ENCODE results near the gene AGFG1. TPM values are rescaled to one million over a fixed set of nuclear protein-coding genes. Genes with fewer than 3 reads are reported as not detected.

Gene AGFG1
- total RNA-seq, 1 donor from 2014 or later, result 239 TPM

GRCh38 chr2:227485429-227485828 is 13.5 kb downstream of the AGFG1 start:
- Mint-ChIP-seq H3K36me3 (ENCODE audit: low read depth) (peaks cover 22% of the 10 kb centered on the region), H3K9me3 (peaks cover 9% of the 10 kb centered on the region), H3K27me3 (ENCODE audit: insufficient read depth) (no peaks in the 10 kb centered on the region), H3K27ac (no peak overlapping the region), H3K4me3 (no peak overlapping the region), H3K4me1 (ENCODE audit: low read depth) (peaks cover 39% of the 10 kb centered on the region)
- intact Hi-C loops (cut with micrococcal nuclease), result loop anchor here (5.0 kb wide), 1 partner anchor 158 kb away; the partner anchor contains the start of gene MFF
- no peak for DNase-seq (ENCODE audit: low spot score)

GRCh38 chr2:227486688-227487087 is 14.7 kb downstream of the AGFG1 start:
- intact Hi-C loops (cut with micrococcal nuclease), result loop anchor here (5.0 kb wide), 1 partner anchor 159 kb away; the partner anchor contains the start of gene MFF
- DNase-seq (ENCODE audit: low spot score), result no peak
- Mint-ChIP-seq H3K36me3 (ENCODE audit: low read depth) (peaks cover 21% of the 10 kb centered on the region), H3K27ac (no peak overlapping the region), H3K27me3 (ENCODE audit: insufficient read depth) (no peaks in the 10 kb centered on the region), H3K4me1 (ENCODE audit: low read depth) (peaks cover 28% of the 10 kb centered on the region), H3K4me3 (no peak overlapping the region), H3K9me3 (peaks cover 9% of the 10 kb centered on the region)

GRCh38 chr2:227488045-227488444 is 16.1 kb downstream of the AGFG1 start:
- intact Hi-C loops (cut with micrococcal nuclease), result loop anchor here (1.0 to 5.0 kb wide), 4 partner anchors 16 to 161 kb away; partner anchors contain the start of genes AGFG1 and MFF
- peaks cover 22% of the 10 kb centered on the region for H3K36me3 Mint-ChIP-seq (ENCODE audit: low read depth)
- H3K9me3 Mint-ChIP-seq, result peaks cover 9% of the 10 kb centered on the region
- peaks cover 28% of the 10 kb centered on the region for H3K4me1 Mint-ChIP-seq (ENCODE audit: low read depth)
- H3K4me3 Mint-ChIP-seq, result peak overlapping the region; percentile 15
- H3K27ac Mint-ChIP-seq, result peak overlapping the region; percentile 64
- H3K27me3 Mint-ChIP-seq (ENCODE audit: insufficient read depth), result no peaks in the 10 kb centered on the region
- DNase-seq (ENCODE audit: low spot score), result no peak

- H3K9me3 Mint-ChIP-seq, result no peaks in the 10 kb centered on the region
- DNase-seq (ENCODE audit: low spot score), result no peak
- H3K27me3 Mint-ChIP-seq (ENCODE audit: insufficient read depth), result no peaks in the 10 kb centered on the region
- no peak overlapping the region for H3K4me3 Mint-ChIP-seq
- intact Hi-C loops (cut with micrococcal nuclease), result no loop called here
- no peak overlapping the region for H3K27ac Mint-ChIP-seq
- peaks cover 35% of the 10 kb centered on the region for H3K4me1 Mint-ChIP-seq (ENCODE audit: low read depth)
- peaks cover 24% of the 10 kb centered on the region for H3K36me3 Mint-ChIP-seq (ENCODE audit: low read depth)
Measured at GRCh38 chr2:227491386-227491785, 19.4 kb downstream of the AGFG1 start.

- DNase-seq (ENCODE audit: low spot score), result no peak
- H3K27ac Mint-ChIP-seq, result no peak overlapping the region
- peaks cover 31% of the 10 kb centered on the region for H3K4me1 Mint-ChIP-seq (ENCODE audit: low read depth)
- no peak overlapping the region for H3K4me3 Mint-ChIP-seq
- peaks cover 17% of the 10 kb centered on the region for H3K36me3 Mint-ChIP-seq (ENCODE audit: low read depth)
- intact Hi-C loops (cut with micrococcal nuclease), result no loop called here
- no peaks in the 10 kb centered on the region for H3K27me3 Mint-ChIP-seq (ENCODE audit: insufficient read depth)
- H3K9me3 Mint-ChIP-seq, result no peaks in the 10 kb centered on the region
Measured at GRCh38 chr2:227493524-227493923, 21.6 kb downstream of the AGFG1 start.

GRCh38 chr2:227497158-227497557 is 25.2 kb downstream of the AGFG1 start:
- Mint-ChIP-seq H3K4me3 (no peak overlapping the region), H3K4me1 (ENCODE audit: low read depth) (peaks cover 33% of the 10 kb centered on the region), H3K36me3 (ENCODE audit: low read depth) (peaks cover 21% of the 10 kb centered on the region), H3K27me3 (ENCODE audit: insufficient read depth) (no peaks in the 10 kb centered on the region), H3K27ac (no peak overlapping the region), H3K9me3 (no peaks in the 10 kb centered on the region)
- no peak for DNase-seq (ENCODE audit: low spot score)
- intact Hi-C loops (cut with micrococcal nuclease), result no loop called here

- DNase-seq (ENCODE audit: low spot score), result no peak
- intact Hi-C loops (cut with micrococcal nuclease), result no loop called here
- H3K36me3 Mint-ChIP-seq (ENCODE audit: low read depth), result peaks cover 18% of the 10 kb centered on the region
- no peaks in the 10 kb centered on the region for H3K27me3 Mint-ChIP-seq (ENCODE audit: insufficient read depth)
- H3K9me3 Mint-ChIP-seq, result no peaks in the 10 kb centered on the region
- no peak overlapping the region for H3K27ac Mint-ChIP-seq
- H3K4me3 Mint-ChIP-seq, result no peak overlapping the region
- peaks cover 28% of the 10 kb centered on the region for H3K4me1 Mint-ChIP-seq (ENCODE audit: low read depth)
Measured at GRCh38 chr2:227499627-227500300, 27.8 kb downstream of the AGFG1 start.

GRCh38 chr2:227500301-227500630 is 28.3 kb downstream of the AGFG1 start:
- Mint-ChIP-seq H3K27me3 (ENCODE audit: insufficient read depth) (no peaks in the 10 kb centered on the region), H3K4me1 (ENCODE audit: low read depth) (peaks cover 30% of the 10 kb centered on the region), H3K4me3 (no peak overlapping the region), H3K36me3 (ENCODE audit: low read depth) (peaks cover 15% of the 10 kb centered on the region), H3K9me3 (no peaks in the 10 kb centered on the region), H3K27ac (no peak overlapping the region)
- intact Hi-C loops (cut with micrococcal nuclease), result no loop called here
- DNase-seq (ENCODE audit: low spot score), result no peak

- Mint-ChIP-seq H3K4me3 (no peak overlapping the region), H3K9me3 (no peaks in the 10 kb centered on the region), H3K27me3 (ENCODE audit: insufficient read depth) (no peaks in the 10 kb centered on the region), H3K27ac (no peak overlapping the region), H3K4me1 (ENCODE audit: low read depth) (peaks cover 45% of the 10 kb centered on the region), H3K36me3 (ENCODE audit: low read depth) (peaks cover 15% of the 10 kb centered on the region)
- intact Hi-C loops (cut with micrococcal nuclease), result loop anchor here (2.0 kb wide), 1 partner anchor 13 kb away; no protein-coding TSS in a partner anchor
- no peak for DNase-seq (ENCODE audit: low spot score)
Measured at GRCh38 chr2:227503433-227504406, 31.8 kb downstream of the AGFG1 start.

GRCh38 chr2:227504700-227505099 is 32.7 kb downstream of the AGFG1 start:
- Mint-ChIP-seq H3K4me1 (ENCODE audit: low read depth) (peaks cover 47% of the 10 kb centered on the region), H3K9me3 (no peaks in the 10 kb centered on the region), H3K27me3 (ENCODE audit: insufficient read depth) (no peaks in the 10 kb centered on the region), H3K27ac (peak overlapping the region; percentile 16), H3K4me3 (no peak overlapping the region), H3K36me3 (ENCODE audit: low read depth) (peaks cover 13% of the 10 kb centered on the region)
- intact Hi-C loops (cut with micrococcal nuclease), result no loop called here
- DNase-seq (ENCODE audit: low spot score), result no peak

GRCh38 chr2:227506456-227506855 is 34.5 kb downstream of the AGFG1 start:
- Mint-ChIP-seq H3K27me3 (ENCODE audit: insufficient read depth) (no peaks in the 10 kb centered on the region), H3K27ac (no peak overlapping the region), H3K4me3 (no peak overlapping the region), H3K4me1 (ENCODE audit: low read depth) (peaks cover 63% of the 10 kb centered on the region), H3K9me3 (no peaks in the 10 kb centered on the region), H3K36me3 (ENCODE audit: low read depth) (peaks cover 8% of the 10 kb centered on the region)
- no peak for DNase-seq (ENCODE audit: low spot score)
- intact Hi-C loops (cut with micrococcal nuclease), result no loop called here

GRCh38 chr2:227507963-227508362 is 36.0 kb downstream of the AGFG1 start:
- no peak for DNase-seq (ENCODE audit: low spot score)
- Mint-ChIP-seq H3K4me3 (no peak overlapping the region), H3K27me3 (ENCODE audit: insufficient read depth) (no peaks in the 10 kb centered on the region), H3K36me3 (ENCODE audit: low read depth) (peaks cover 7% of the 10 kb centered on the region), H3K4me1 (ENCODE audit: low read depth) (peaks cover 67% of the 10 kb centered on the region), H3K27ac (no peak overlapping the region), H3K9me3 (no peaks in the 10 kb centered on the region)
- intact Hi-C loops (cut with micrococcal nuclease), result no loop called here

- H3K27ac Mint-ChIP-seq, result no peak overlapping the region
Measured at GRCh38 chr2:227509076-227509475, 37.1 kb downstream of the AGFG1 start.

More at GRCh38 chr2:227509076-227509475, 37.1 kb downstream of the AGFG1 start:
- peaks cover 68% of the 10 kb centered on the region for H3K4me1 Mint-ChIP-seq (ENCODE audit: low read depth)
- H3K9me3 Mint-ChIP-seq, result no peaks in the 10 kb centered on the region
- H3K27me3 Mint-ChIP-seq (ENCODE audit: insufficient read depth), result no peaks in the 10 kb centered on the region
- intact Hi-C loops (cut with micrococcal nuclease), result no loop called here
- peaks cover 5% of the 10 kb centered on the region for H3K36me3 Mint-ChIP-seq (ENCODE audit: low read depth)
- no peak for DNase-seq (ENCODE audit: low spot score)
- no peak overlapping the region for H3K4me3 Mint-ChIP-seq
